Gastrocnemius medialis (tissue), 4 donors: ENCODE measurements around the gene DHRS4. TPM values are rescaled to one million over a fixed set of nuclear protein-coding genes. Genes with fewer than 3 reads are reported as not detected.

ENCODE experiments used
- ATAC-seq, 2 donors: fragments of 150-250 bp; one replicate each; pipeline ENCODE4 v1.9.1; 2016
- DNase-seq, 2 donors: peaks; one replicate each; pipeline ENCODE4 v3.0.0-alpha.2; 2019
- H3K27ac ChIP-seq, 4 donors: fragments of 200-600 bp; sonication (generic); 1 replicate in 1 of 4; 2 replicates in 3 of 4; pipeline ENCODE4 v1.5.1; 2016 to 2018; ENCODE audit warnings: mild to moderate bottlenecking in 2 of 4, moderate library complexity in 1 of 4
- H3K27me3 ChIP-seq, 3 donors: fragments of 200-600 bp; sonication (generic) in 2 of 3; 1 replicate in 1 of 3; 2 replicates in 2 of 3; pipeline versions ENCODE4 v1.5.1 to v1.6.0; 2016 to 2019; ENCODE audit warnings: mild to moderate bottlenecking in 1 of 3, moderate library complexity in 1 of 3
- H3K36me3 ChIP-seq, 2 donors: fragments of 200-600 bp; sonication (generic) in 1 of 2; one replicate each; pipeline ENCODE4 v1.5.1; 2017 to 2018
- H3K4me1 ChIP-seq, 2 donors: fragments of 200-600 bp; sonication (generic) in 1 of 2; one replicate each; pipeline ENCODE4 v1.5.1; 2016 to 2017; ENCODE audit warnings: mild to moderate bottlenecking in 2 of 2
- H3K4me3 ChIP-seq, 4 donors: fragments of 200-600 bp; sonication (generic) in 3 of 4; 1 replicate in 1 of 4; 2 replicates in 3 of 4; pipeline ENCODE4 v1.5.1; 2016 to 2019; ENCODE audit warnings: mild to moderate bottlenecking in 2 of 4
- H3K9me3 ChIP-seq, 3 donors: fragments of 200-600 bp; sonication (generic) in 2 of 3; 1 replicate in 1 of 3; 2 replicates in 2 of 3; pipeline ENCODE4 v1.5.1; 2016 to 2019
- POLR2A ChIP-seq, 2 donors: fragments of 450-650 bp; IDR thresholded peaks; one replicate each; pipeline ENCODE4 v1.6.1; 2017; ENCODE audit warnings: antibody characterized with exemption in 2 of 2, mild to moderate bottlenecking in 2 of 2, moderate library complexity in 2 of 2
- in situ Hi-C, 4 donors: fragments of 200-750 bp; cut with MboI; loops; one replicate each; pipeline versions ENCODE4 v1.15.0 to v1.8.0; 2017; ENCODE audit warnings: low sequenced_read_pairs in 4 of 4
- intact Hi-C: fragments of 100-400 bp; cut with DNase I; formaldehyde crosslinking; loops from one replicate; pipeline ENCODE4 v1.15.1; 2023; ENCODE audit warnings: low total_unique reads
- total RNA-seq, 4 donors: library from RNA; depleted of rRNA; stranded (reverse); fragments of >200 nt; gene quantifications; one replicate each; pipeline versions ENCODE4 v1.1.0 to v1.2.3, GENCODE V29; 2016
- TF ChIP-seq, protein P1 (sequence below), 5 experiments: fragments of 450-650 bp in 3 of 5; fragments of 200-600 bp in 2 of 5; sonication (generic) in 2 of 5; IDR thresholded peaks in 4 of 5; conservative IDR thresholded peaks in 1 of 5; 1 replicate in 4 of 5; 2 replicates in 1 of 5; pipeline ENCODE4 v1.5.1; 2016 to 2019; ENCODE audit warnings: antibody characterized with exemption in 5 of 5, mild to moderate bottlenecking in 3 of 5, moderate library complexity in 3 of 5

The DHRS4 gene
- total RNA-seq, 4 donors from 2014 or later, result 26.0 to 56.2 (median 44.1) TPM

DNA sequence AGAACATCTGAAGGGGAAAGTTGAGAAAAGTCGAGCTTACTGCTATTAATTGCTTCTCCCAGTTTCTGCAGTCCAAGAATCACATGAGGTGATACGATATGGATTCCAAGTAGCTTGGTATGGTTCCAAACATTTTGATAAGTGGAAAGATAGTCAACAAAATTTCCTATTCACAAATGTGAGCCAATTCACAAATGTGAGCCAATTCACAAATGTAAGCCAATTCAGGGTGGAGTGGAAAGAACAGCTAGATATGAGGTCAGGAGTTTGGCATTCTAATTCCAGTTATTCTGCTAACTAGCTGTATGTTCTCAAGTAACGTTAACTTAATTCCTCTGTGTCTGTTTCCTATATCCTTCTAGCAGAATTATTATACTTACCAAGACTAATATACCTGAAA lies 37.6 kb upstream of the DHRS4 start:
- peaks cover 0 to 6% of the 10 kb centered on the region in 2 donors for H3K4me1 ChIP-seq
- DNase-seq, result no peak
- H3K9me3 ChIP-seq, result no peaks in the 10 kb centered on the region
- no peak for ATAC-seq
- no peaks in the 10 kb centered on the region for H3K36me3 ChIP-seq
- in situ Hi-C loops (loop anchor here in 1 of 4 donors (25.0 kb wide), 1 partner anchor 279 kb away; the partner anchor contains the start of gene DHRS2), intact Hi-C loops (no loop called here)
- H3K4me3 ChIP-seq, result no peak overlapping the region
- no peaks in the 10 kb centered on the region for H3K27me3 ChIP-seq
- H3K27ac ChIP-seq, result no peak overlapping the region
- no peak for TF ChIP-seq POLR2A (IDR thresholded peaks at IDR 0.05)
- TF ChIP-seq, protein P1, sequence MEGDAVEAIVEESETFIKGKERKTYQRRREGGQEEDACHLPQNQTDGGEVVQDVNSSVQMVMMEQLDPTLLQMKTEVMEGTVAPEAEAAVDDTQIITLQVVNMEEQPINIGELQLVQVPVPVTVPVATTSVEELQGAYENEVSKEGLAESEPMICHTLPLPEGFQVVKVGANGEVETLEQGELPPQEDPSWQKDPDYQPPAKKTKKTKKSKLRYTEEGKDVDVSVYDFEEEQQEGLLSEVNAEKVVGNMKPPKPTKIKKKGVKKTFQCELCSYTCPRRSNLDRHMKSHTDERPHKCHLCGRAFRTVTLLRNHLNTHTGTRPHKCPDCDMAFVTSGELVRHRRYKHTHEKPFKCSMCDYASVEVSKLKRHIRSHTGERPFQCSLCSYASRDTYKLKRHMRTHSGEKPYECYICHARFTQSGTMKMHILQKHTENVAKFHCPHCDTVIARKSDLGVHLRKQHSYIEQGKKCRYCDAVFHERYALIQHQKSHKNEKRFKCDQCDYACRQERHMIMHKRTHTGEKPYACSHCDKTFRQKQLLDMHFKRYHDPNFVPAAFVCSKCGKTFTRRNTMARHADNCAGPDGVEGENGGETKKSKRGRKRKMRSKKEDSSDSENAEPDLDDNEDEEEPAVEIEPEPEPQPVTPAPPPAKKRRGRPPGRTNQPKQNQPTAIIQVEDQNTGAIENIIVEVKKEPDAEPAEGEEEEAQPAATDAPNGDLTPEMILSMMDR (IDR thresholded peaks at IDR 0.05 in 4 of 5, conservative IDR thresholded peaks at IDR 0.05 in 1 of 5), result no peak

DNA sequence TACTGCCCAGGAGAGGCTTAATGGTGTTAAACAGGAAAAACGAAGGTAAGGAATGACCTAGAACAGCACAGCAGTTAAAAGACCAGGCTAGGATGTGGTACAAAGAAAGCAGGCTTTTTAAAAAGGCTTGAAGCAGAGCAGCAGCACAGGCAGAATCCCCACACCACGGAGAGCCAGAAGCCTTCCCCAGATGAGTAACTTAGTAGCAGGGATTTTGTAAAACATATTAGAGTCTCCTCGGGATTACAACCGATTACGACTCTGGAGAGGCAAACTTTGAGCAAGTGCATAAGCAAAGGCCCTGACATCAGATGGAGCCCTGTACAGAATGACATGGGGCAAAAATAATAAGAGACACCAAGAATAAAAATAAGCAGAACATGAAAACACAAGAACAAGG lies 37.1 kb upstream of the DHRS4 start:
- ATAC-seq (no peak), DNase-seq (no peak)
- TF ChIP-seq POLR2A (IDR thresholded peaks at IDR 0.05), result no peak
- TF ChIP-seq, protein P1 (IDR thresholded peaks at IDR 0.05 in 4 of 5, conservative IDR thresholded peaks at IDR 0.05 in 1 of 5), result no peak
- intact Hi-C loops, result no loop called here
- Histone ChIP-seq H3K27me3 (no peaks in the 10 kb centered on the region), H3K4me3 (no peak overlapping the region), H3K27ac (no peak overlapping the region), H3K9me3 (no peaks in the 10 kb centered on the region), H3K36me3 (no peaks in the 10 kb centered on the region), H3K4me1 (peaks cover 0 to 6% of the 10 kb centered on the region in 2 donors)
- in situ Hi-C loops, result loop anchor here in 1 of 4 donors (25.0 kb wide), 1 partner anchor 279 kb away; the partner anchor contains the start of gene DHRS2

DNA sequence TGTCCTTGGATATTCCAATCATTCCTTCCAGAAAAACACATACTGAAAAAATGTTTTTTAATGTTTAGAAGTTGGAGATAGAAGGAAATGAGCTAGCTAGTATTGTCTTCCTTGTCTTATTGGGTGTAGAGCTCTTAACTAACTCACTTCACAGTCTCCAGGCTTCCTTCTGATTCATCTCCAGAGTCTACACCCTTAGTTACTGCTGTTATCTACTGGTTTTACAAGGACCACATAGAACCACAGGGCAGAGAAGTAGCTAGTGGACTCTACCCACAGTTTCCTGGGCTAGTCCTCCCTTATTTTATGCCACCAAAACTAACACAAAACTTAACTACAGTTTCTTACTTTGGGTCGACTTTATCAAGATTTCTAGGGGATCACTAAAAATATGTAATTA lies 31.0 kb upstream of the DHRS4 start:
- no peak overlapping the region for H3K4me3 ChIP-seq
- TF ChIP-seq, protein P1 (IDR thresholded peaks at IDR 0.05 in 4 of 5, conservative IDR thresholded peaks at IDR 0.05 in 1 of 5), result no peak
- no peak for TF ChIP-seq POLR2A (IDR thresholded peaks at IDR 0.05)
- no peak for DNase-seq
- no peak overlapping the region for H3K27ac ChIP-seq
- H3K4me1 ChIP-seq, result no peaks in the 10 kb centered on the region
- no peaks in the 10 kb centered on the region for H3K9me3 ChIP-seq
- no peaks in the 10 kb centered on the region for H3K27me3 ChIP-seq
- in situ Hi-C loops (loop anchor here in 1 of 4 donors (25.0 kb wide), 1 partner anchor 285 kb away; the partner anchor contains the start of gene DHRS2), intact Hi-C loops (no loop called here)
- no peak for ATAC-seq
- no peaks in the 10 kb centered on the region for H3K36me3 ChIP-seq

DNA sequence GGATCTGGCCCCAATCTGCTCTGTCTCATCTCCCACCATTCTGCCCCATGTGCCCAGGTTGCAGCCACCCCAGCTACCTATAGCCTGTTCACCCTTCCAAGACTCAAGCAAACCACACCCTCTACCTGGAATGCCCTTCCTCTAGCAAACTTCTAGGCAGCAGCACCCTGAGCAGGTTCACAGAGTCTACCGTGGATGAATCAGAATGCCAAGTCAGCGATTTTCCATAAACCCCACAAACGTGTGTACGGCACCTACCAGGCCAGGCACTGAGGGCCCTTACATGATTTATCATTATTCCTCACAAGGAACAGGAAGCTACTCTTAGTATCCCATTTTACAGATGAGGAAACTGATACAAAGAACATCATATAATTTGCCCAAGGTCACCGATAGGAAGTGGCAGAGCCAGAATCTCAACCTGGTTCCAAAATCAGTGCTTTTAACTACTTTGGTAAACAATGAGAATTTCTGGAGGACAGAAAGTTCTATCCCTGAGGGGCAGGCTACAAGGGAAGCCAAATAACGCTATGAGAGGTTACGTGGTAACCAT lies 28.0 kb upstream of the DHRS4 start:
- Histone ChIP-seq H3K4me3 (no peak overlapping the region), H3K27ac (no peak overlapping the region), H3K27me3 (no peaks in the 10 kb centered on the region), H3K9me3 (no peaks in the 10 kb centered on the region), H3K4me1 (peaks cover 0 to 4% of the 10 kb centered on the region in 2 donors), H3K36me3 (no peaks in the 10 kb centered on the region)
- DNase-seq (no peak), ATAC-seq (no peak)
- TF ChIP-seq POLR2A (IDR thresholded peaks at IDR 0.05), result no peak
- TF ChIP-seq, protein P1 (IDR thresholded peaks at IDR 0.05 in 4 of 5, conservative IDR thresholded peaks at IDR 0.05 in 1 of 5), result no peak
- intact Hi-C loops, result no loop called here
- in situ Hi-C loops, result loop anchor here in 3 of 4 donors (25.0 kb wide), 1 partner anchor 288 kb away; the partner anchor contains the start of gene DHRS2 (in 3 of the 3)
